Glutamatergic neuron (in vitro differentiated cells): ENCODE results near the gene GFY. TPM values are rescaled to one million over a fixed set of nuclear protein-coding genes. Genes with fewer than 3 reads are reported as not detected.

Source experiments
- DNase-seq: peaks from one replicate; pipeline ENCODE4 v3.0.0; 2022
- H3K27ac Mint-ChIP-seq: one replicate; pipeline ENCODE4 v1.8.0; 2020; ENCODE audit warnings: mild to moderate bottlenecking, mixed read lengths, inconsistent platforms; ENCODE audit not compliant: unreplicated experiment
- H3K27me3 Mint-ChIP-seq: one replicate; pipeline ENCODE4 v1.8.0; 2020; ENCODE audit warnings: mild to moderate bottlenecking, moderate library complexity, mixed read lengths, inconsistent platforms; ENCODE audit not compliant: unreplicated experiment
- H3K36me3 Mint-ChIP-seq: one replicate; pipeline ENCODE4 v1.8.0; 2020; ENCODE audit warnings: mild to moderate bottlenecking, mixed read lengths, inconsistent platforms; ENCODE audit not compliant: unreplicated experiment
- H3K4me1 Mint-ChIP-seq: one replicate; pipeline ENCODE4 v1.8.0; 2020; ENCODE audit warnings: mild to moderate bottlenecking, low read depth, mixed read lengths, inconsistent platforms; ENCODE audit not compliant: unreplicated experiment
- H3K4me3 Mint-ChIP-seq: one replicate; pipeline ENCODE4 v1.8.0; 2020; ENCODE audit warnings: mild to moderate bottlenecking, mixed read lengths, inconsistent platforms; ENCODE audit not compliant: unreplicated experiment
- H3K9me3 Mint-ChIP-seq: one replicate; pipeline ENCODE4 v1.8.0; 2020; ENCODE audit warnings: mild to moderate bottlenecking, moderate library complexity, mixed read lengths, inconsistent platforms; ENCODE audit not compliant: unreplicated experiment
- CTCF ChIP-seq: fragments of 200-600 bp; sonication (generic); IDR thresholded peaks from one replicate; pipeline ENCODE4 v1.5.0; 2021; ENCODE audit not compliant: partially characterized antibody, unreplicated experiment
- total RNA-seq: library from RNA; stranded (reverse); fragmentation: NEBNext Ultra II Directional; extraction: Animal tissue kit (Norgen Biotek cat#: 25700); gene quantifications from one replicate; pipeline ENCODE4 v1.2.1, GENCODE V29; 2021; ENCODE audit not compliant: unreplicated experiment

The GFY gene
- total RNA-seq, 1 donor from 2014 or later: 0.88 TPM

DNA sequence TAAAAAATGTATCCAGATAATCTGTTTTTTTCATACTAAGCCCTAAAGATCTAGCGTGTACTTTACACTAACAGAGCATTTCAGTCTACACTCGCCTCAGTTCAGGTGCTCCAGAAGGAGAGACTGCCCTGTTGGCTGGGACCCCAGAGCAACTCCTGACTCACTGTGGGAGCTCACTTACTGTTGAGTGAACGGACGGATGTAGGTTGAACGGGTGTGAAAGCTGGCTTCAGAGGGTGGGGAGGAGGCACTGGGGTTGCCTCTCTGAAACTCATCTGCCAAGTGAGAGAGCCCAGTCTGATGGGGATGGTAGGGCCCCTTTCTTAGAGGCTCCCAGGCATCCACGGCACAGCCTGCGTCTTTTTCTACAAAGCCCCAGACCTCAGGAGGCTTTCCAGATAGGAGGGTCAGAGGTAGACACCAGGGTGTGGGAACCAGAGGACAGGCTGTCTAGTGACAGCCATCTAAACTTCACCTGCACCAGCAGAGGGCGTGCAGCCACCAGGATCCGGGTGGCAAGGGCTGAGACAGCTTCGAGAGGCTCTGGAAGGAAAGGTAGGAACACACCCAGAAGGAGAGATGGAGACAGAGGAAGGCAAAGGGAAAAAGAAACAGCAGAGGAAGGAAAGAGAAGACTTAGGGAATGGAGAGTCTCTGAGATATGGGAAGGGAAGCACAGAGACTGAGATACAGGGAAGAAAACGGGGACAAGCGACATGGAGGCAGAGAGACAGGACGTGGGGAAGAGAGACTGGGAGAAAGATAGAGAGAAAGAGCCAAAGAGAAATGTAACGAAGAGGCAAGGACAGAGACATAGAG, 33.4 kb upstream of the GFY start:
- Mint-ChIP-seq H3K4me1 (peaks cover 10% of the 10 kb centered on the region), H3K27me3 (peaks cover 8% of the 10 kb centered on the region), H3K9me3 (peaks cover 9% of the 10 kb centered on the region), H3K27ac (peak overlapping the region; percentile 67), H3K36me3 (peaks cover 9% of the 10 kb centered on the region), H3K4me3 (peak overlapping the region; percentile 4)
- DNase-seq: peak; percentile 88
- TF ChIP-seq CTCF: peak; percentile 80

DNA sequence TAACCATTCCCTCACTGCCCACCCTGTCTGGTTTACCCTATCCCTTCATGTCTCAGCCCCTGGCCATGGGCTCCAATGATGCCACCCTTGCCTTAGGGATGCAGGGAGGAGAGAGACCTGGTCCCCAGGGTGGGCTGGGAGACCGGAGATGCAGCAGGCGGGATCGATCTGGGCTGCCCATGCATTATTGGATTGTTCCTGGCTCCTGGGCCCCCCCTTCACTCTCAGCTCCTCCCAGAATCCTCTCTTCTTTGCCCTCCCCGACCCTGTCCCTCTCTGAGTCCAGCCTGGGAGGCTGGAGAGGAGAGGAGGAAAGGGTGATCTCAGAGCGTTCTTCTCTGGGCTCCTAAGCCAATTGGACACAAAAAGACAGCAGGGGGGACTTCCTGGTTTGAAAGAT, 31.3 kb upstream of the GFY start:
- H3K4me3 Mint-ChIP-seq: no peak overlapping the region
- peaks cover 2% of the 10 kb centered on the region for H3K27me3 Mint-ChIP-seq
- H3K4me1 Mint-ChIP-seq: peaks cover 16% of the 10 kb centered on the region
- no peak for TF ChIP-seq CTCF
- peaks cover 4% of the 10 kb centered on the region for H3K36me3 Mint-ChIP-seq
- DNase-seq: no peak
- H3K27ac Mint-ChIP-seq: no peak overlapping the region
- H3K9me3 Mint-ChIP-seq: peaks cover 6% of the 10 kb centered on the region

- no peaks in the 10 kb centered on the region for H3K36me3 Mint-ChIP-seq
- DNase-seq: no peak
- no peak for TF ChIP-seq CTCF
- peak overlapping the region; percentile 22 for H3K27ac Mint-ChIP-seq
- H3K27me3 Mint-ChIP-seq: peaks cover 2% of the 10 kb centered on the region
- peaks cover 16% of the 10 kb centered on the region for H3K4me1 Mint-ChIP-seq
- H3K4me3 Mint-ChIP-seq: no peak overlapping the region
- peaks cover 3% of the 10 kb centered on the region for H3K9me3 Mint-ChIP-seq
These were observed 29.4 kb upstream of the GFY start for GRCh38 chr19:49395581-49396407.

- H3K4me3 Mint-ChIP-seq: no peak overlapping the region
- DNase-seq: no peak
- H3K27me3 Mint-ChIP-seq: peaks cover 2% of the 10 kb centered on the region
- no peak overlapping the region for H3K27ac Mint-ChIP-seq
- H3K4me1 Mint-ChIP-seq: peaks cover 15% of the 10 kb centered on the region
- H3K9me3 Mint-ChIP-seq: peaks cover 5% of the 10 kb centered on the region
- TF ChIP-seq CTCF: no peak
- H3K36me3 Mint-ChIP-seq: no peaks in the 10 kb centered on the region
These were observed 28.3 kb upstream of the GFY start for GRCh38 chr19:49396738-49397505.
